Tongue (tissue), 2 donors: Measurements from ENCODE around the gene CTSA. TPM values are rescaled to one million over a fixed set of nuclear protein-coding genes. Genes with fewer than 3 reads are reported as not detected.

Experiments
- DNase-seq: peaks from one replicate; pipeline ENCODE4 v3.0.0-alpha.2; 2015
- total RNA-seq: library from RNA; depleted of rRNA; stranded (reverse); fragments of >200 nt; gene quantifications from one replicate; pipeline ENCODE4 v1.2.3, GENCODE V29; 2014

CTSA gene
- total RNA-seq, 1 donor from 2014 or later = 32.6 TPM

GRCh38 chr20:45940469-45940868, 49.3 kb downstream of the CTSA start:
- DNase-seq = no peak

GRCh38 chr20:45943613-45944012, 52.5 kb downstream of the CTSA start:
- no peak for DNase-seq

GRCh38 chr20:45944151-45944964, 53.2 kb downstream of the CTSA start:
- no peak for DNase-seq

- DNase-seq = no peak
Measured at GRCh38 chr20:45944965-45945677, 54.0 kb downstream of the CTSA start.

GRCh38 chr20:45945678-45946148, 54.6 kb downstream of the CTSA start:
- no peak for DNase-seq

- DNase-seq = no peak
Measured at GRCh38 chr20:45946149-45946970, 55.2 kb downstream of the CTSA start.

GRCh38 chr20:45947110-45947866, 56.2 kb downstream of the CTSA start:
- no peak for DNase-seq

- no peak for DNase-seq
Measured at GRCh38 chr20:45948261-45948733, 57.2 kb downstream of the CTSA start.

Other genes starting within 250 kb of the CTSA start
- gene WFDC11, start 221.1 kb upstream of the CTSA start, total RNA-seq = not detected
- not detected for gene WFDC13, start 189.3 kb upstream of the CTSA start, total RNA-seq
- not detected for gene WFDC10B, start 186.3 kb upstream of the CTSA start, total RNA-seq
- gene SPINT4, start 169.0 kb upstream of the CTSA start, total RNA-seq = not detected
- not detected for gene WFDC3, start 99.5 kb upstream of the CTSA start, total RNA-seq
- 16.9 TPM for gene DNTTIP1, start 99.4 kb upstream of the CTSA start, total RNA-seq
- 13.8 TPM for gene UBE2C, start 78.7 kb upstream of the CTSA start, total RNA-seq
- 2,441 TPM for gene TNNC2, start 64.0 kb upstream of the CTSA start, total RNA-seq
- gene SNX21, start 57.5 kb upstream of the CTSA start, total RNA-seq = 67.3 TPM
- 27.7 TPM for gene ACOT8, start 33.9 kb upstream of the CTSA start, total RNA-seq
- gene ZSWIM3, start 33.7 kb upstream of the CTSA start, total RNA-seq = 5.2 TPM
- gene ZSWIM1, start 10.1 kb upstream of the CTSA start, total RNA-seq = 3.3 TPM
- 6.4 TPM for gene SPATA25, start 3.7 kb upstream of the CTSA start, total RNA-seq
- gene NEURL2, start 127 bp upstream of the CTSA start, total RNA-seq = 16.0 TPM
- 14.0 TPM for gene PLTP, start 20.8 kb downstream of the CTSA start, total RNA-seq
- 18.0 TPM for gene PCIF1, start 43.3 kb downstream of the CTSA start, total RNA-seq
- gene ZNF335, start 80.9 kb downstream of the CTSA start, total RNA-seq = 14.4 TPM
- gene MMP9, start 117.6 kb downstream of the CTSA start, total RNA-seq = 1.9 TPM
- 0.21 TPM for gene SLC12A5, start 137.9 kb downstream of the CTSA start, total RNA-seq
- 32.4 TPM for gene NCOA5, start 198.6 kb downstream of the CTSA start, total RNA-seq
- 3.3 TPM for gene CD40, start 227.0 kb downstream of the CTSA start, total RNA-seq